Measurements from ENCODE around the gene TACSTD2. TPM values are rescaled to one million over a fixed set of nuclear protein-coding genes. Genes with fewer than 3 reads are reported as not detected.
"Not testable (repeated sequence)": the region's sequence is repeated elsewhere in the genome, so short reads cannot be mapped to it uniquely, and the experiment has no call there.

Gene TACSTD2
- total RNA-seq, 2 donors from 2014 or later: 0.46 to 0.51 TPM

DNA sequence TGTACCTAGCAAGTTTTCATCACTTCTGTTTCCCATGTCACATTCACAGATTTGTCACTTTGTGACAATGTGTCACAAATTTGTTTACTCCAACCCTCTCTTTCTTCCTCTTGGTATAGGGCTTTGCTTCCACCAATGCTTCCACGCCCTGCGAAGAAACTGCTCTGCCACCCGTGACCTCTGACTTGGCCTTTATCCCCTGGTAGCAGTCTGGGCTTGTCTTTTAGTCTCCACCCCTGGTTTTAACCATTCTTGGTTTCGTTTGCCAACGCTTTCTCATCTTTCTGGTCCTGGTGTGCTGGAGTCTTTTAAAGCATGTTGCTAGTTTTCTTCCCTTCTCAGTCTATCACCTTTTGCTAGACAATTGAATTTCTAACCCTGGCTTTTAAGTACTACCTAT is 8.1 kb downstream of the TACSTD2 start:
- no peak for DNase-seq
- Mint-ChIP-seq H3K27ac (no peak overlapping the region), H3K4me3 (no peak overlapping the region), H3K9me3 (no peaks in the 10 kb centered on the region), H3K27me3 (ENCODE audit: insufficient read depth) (no peaks in the 10 kb centered on the region), H3K4me1 (peaks cover 49% of the 10 kb centered on the region), H3K36me3 (ENCODE audit: low read depth) (no peaks in the 10 kb centered on the region)
- TF ChIP-seq, protein P1, sequence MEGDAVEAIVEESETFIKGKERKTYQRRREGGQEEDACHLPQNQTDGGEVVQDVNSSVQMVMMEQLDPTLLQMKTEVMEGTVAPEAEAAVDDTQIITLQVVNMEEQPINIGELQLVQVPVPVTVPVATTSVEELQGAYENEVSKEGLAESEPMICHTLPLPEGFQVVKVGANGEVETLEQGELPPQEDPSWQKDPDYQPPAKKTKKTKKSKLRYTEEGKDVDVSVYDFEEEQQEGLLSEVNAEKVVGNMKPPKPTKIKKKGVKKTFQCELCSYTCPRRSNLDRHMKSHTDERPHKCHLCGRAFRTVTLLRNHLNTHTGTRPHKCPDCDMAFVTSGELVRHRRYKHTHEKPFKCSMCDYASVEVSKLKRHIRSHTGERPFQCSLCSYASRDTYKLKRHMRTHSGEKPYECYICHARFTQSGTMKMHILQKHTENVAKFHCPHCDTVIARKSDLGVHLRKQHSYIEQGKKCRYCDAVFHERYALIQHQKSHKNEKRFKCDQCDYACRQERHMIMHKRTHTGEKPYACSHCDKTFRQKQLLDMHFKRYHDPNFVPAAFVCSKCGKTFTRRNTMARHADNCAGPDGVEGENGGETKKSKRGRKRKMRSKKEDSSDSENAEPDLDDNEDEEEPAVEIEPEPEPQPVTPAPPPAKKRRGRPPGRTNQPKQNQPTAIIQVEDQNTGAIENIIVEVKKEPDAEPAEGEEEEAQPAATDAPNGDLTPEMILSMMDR (conservative IDR thresholded peaks at IDR 0.05): no peak
- 80 to 87% methylated on average over 5 of the region's 5 CpGs for WGBS, 2 experiments (ENCODE audit: insufficient coverage in 1 of 2, insufficient read length in 1 of 2)
- H3K27me3 ChIP-seq (ENCODE audit: control insufficient read depth, insufficient read depth, low read length, poor library complexity, severe bottlenecking): no peaks in the 10 kb centered on the region
- no peaks in the 10 kb centered on the region for H3K36me3 ChIP-seq (ENCODE audit: control insufficient read depth, insufficient read depth, low read length)
- H3K9me3 ChIP-seq (ENCODE audit: control insufficient read depth, low read length): no peaks in the 10 kb centered on the region
- H3K9ac ChIP-seq (ENCODE audit: extremely low read depth, low read length, poor library complexity, severe bottlenecking): no peak overlapping the region
- H3K4me1 ChIP-seq (ENCODE audit: control insufficient read depth, insufficient read depth, low read length): peaks cover 25% of the 10 kb centered on the region
- no peak overlapping the region for H3K4me3 ChIP-seq (ENCODE audit: low read length)
- no peak overlapping the region for H3K27ac ChIP-seq (ENCODE audit: low read depth, low read length)

DNA sequence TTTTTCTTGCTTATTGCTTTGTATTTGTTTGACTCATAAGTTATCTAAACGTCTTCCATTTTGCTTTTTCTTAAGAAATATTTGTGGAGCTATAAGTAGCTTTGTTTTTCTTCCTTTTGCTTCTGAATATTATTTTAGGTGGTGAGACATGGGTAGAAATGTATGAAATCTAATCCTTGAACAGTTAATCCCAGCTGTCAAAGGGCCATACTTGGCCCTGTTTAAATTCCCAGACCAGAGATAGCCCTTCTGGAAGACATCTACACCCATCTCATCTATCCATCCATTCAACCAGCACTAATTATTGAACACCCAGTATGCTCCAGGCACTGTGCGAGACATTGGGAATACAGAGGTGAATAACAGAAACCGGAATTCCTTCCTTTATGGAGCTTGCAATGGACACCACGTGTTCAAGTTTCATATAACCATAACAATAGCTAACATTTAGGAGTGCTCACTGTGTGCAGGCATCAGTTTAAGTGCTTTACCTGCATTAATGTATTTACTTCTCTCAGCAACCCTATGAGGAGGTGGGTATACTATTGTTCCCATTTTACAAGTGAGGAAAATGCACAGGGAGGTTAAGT is 8.7 kb downstream of the TACSTD2 start:
- Mint-ChIP-seq H3K27ac (no peak overlapping the region), H3K4me3 (no peak overlapping the region), H3K36me3 (ENCODE audit: low read depth) (no peaks in the 10 kb centered on the region), H3K9me3 (no peaks in the 10 kb centered on the region), H3K27me3 (ENCODE audit: insufficient read depth) (no peaks in the 10 kb centered on the region), H3K4me1 (peaks cover 43% of the 10 kb centered on the region)
- H3K27ac ChIP-seq (ENCODE audit: low read depth, low read length): no peak overlapping the region
- DNase-seq: no peak
- TF ChIP-seq, protein P1 (conservative IDR thresholded peaks at IDR 0.05): no peak
- peaks cover 20% of the 10 kb centered on the region for H3K4me1 ChIP-seq (ENCODE audit: control insufficient read depth, insufficient read depth, low read length)
- WGBS, 2 experiments (ENCODE audit: insufficient coverage in 1 of 2, insufficient read length in 1 of 2): 79 to 85% methylated on average over 4 of the region's 4 CpGs
- H3K9ac ChIP-seq (ENCODE audit: extremely low read depth, low read length, poor library complexity, severe bottlenecking): no peak overlapping the region
- no peak overlapping the region for H3K4me3 ChIP-seq (ENCODE audit: low read length)
- H3K9me3 ChIP-seq (ENCODE audit: control insufficient read depth, low read length): no peaks in the 10 kb centered on the region
- no peaks in the 10 kb centered on the region for H3K27me3 ChIP-seq (ENCODE audit: control insufficient read depth, insufficient read depth, low read length, poor library complexity, severe bottlenecking)
- no peaks in the 10 kb centered on the region for H3K36me3 ChIP-seq (ENCODE audit: control insufficient read depth, insufficient read depth, low read length)

DNA sequence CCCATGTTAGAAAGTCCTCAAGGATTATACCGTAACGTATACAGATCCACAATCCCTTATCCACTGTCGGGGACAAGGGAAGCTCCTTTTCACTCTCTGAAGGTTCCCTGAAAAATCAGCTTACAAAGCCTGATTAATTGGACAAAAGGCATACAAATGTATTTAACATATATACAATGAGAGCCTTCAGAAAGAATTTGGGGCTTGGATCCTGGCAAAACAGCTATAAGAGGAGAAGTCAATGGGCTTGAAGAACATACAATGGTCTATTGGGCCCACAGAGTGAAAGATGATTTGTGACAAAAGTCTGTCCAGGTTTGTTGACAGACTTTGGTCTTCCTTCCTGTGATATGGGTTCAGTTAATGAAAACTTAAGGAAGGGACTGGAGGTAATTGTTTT is 10.7 kb downstream of the TACSTD2 start:
- Histone ChIP-seq H3K9me3 (ENCODE audit: control insufficient read depth, low read length) (no peaks in the 10 kb centered on the region), H3K4me3 (ENCODE audit: low read length) (no peak overlapping the region), H3K9ac (ENCODE audit: extremely low read depth, low read length, poor library complexity, severe bottlenecking) (no peak overlapping the region), H3K4me1 (ENCODE audit: control insufficient read depth, insufficient read depth, low read length) (peaks cover 7% of the 10 kb centered on the region), H3K27me3 (ENCODE audit: control insufficient read depth, insufficient read depth, low read length, poor library complexity, severe bottlenecking) (no peaks in the 10 kb centered on the region), H3K27ac (ENCODE audit: low read depth, low read length) (no peak overlapping the region), H3K36me3 (ENCODE audit: control insufficient read depth, insufficient read depth, low read length) (no peaks in the 10 kb centered on the region)
- Mint-ChIP-seq H3K36me3 (ENCODE audit: low read depth) (no peaks in the 10 kb centered on the region), H3K27ac (no peak overlapping the region), H3K27me3 (ENCODE audit: insufficient read depth) (peaks cover 5% of the 10 kb centered on the region), H3K4me3 (no peak overlapping the region), H3K4me1 (peaks cover 24% of the 10 kb centered on the region), H3K9me3 (no peaks in the 10 kb centered on the region)
- TF ChIP-seq, protein P1 (conservative IDR thresholded peaks at IDR 0.05): no peak
- DNase-seq: no peak
- 75 to 100% methylated on average over 1 to 3 of the region's 3 CpGs for WGBS, 2 experiments (ENCODE audit: insufficient coverage in 1 of 2, insufficient read length in 1 of 2)

DNA sequence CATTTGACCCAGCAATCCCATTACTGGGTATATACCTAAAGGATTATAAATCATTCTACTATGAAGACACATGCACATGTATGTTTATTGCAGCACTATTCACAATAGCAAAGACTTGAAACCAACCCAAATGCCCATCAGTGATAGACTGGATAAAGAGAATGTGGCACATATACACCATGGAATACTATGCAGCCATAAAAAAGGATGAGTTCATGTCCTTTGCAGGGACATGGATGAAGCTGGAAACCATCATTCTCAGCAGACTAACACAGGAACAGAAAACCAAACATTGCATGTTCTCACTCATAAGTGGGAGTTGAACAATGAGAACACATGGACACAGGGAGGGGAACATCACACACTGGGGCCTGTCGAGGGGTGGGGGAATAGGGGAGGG is 13.3 kb downstream of the TACSTD2 start:
- H3K36me3 Mint-ChIP-seq (ENCODE audit: low read depth); H3K4me3 ChIP-seq (ENCODE audit: low read length); H3K27me3 ChIP-seq (ENCODE audit: control insufficient read depth, insufficient read depth, low read length, poor library complexity, severe bottlenecking); H3K4me3 Mint-ChIP-seq; H3K27me3 Mint-ChIP-seq (ENCODE audit: insufficient read depth); H3K9me3 ChIP-seq (ENCODE audit: control insufficient read depth, low read length); H3K4me1 ChIP-seq (ENCODE audit: control insufficient read depth, insufficient read depth, low read length); H3K27ac ChIP-seq (ENCODE audit: low read depth, low read length); H3K27ac Mint-ChIP-seq; H3K9ac ChIP-seq (ENCODE audit: extremely low read depth, low read length, poor library complexity, severe bottlenecking); H3K36me3 ChIP-seq (ENCODE audit: control insufficient read depth, insufficient read depth, low read length); H3K9me3 Mint-ChIP-seq; DNase-seq: not testable (repeated sequence)
- peaks cover 14% of the 10 kb centered on the region for H3K4me1 Mint-ChIP-seq
- 100% methylated on average over 1 of the region's 1 CpG; no CpG with 5 or more reads in 1 of the 2 experiments for WGBS, 2 experiments (ENCODE audit: insufficient coverage in 1 of 2, insufficient read length in 1 of 2)

Measured in endodermal cell (in vitro differentiated cells).